ENCODE data around the gene ACAD9.

DNA sequence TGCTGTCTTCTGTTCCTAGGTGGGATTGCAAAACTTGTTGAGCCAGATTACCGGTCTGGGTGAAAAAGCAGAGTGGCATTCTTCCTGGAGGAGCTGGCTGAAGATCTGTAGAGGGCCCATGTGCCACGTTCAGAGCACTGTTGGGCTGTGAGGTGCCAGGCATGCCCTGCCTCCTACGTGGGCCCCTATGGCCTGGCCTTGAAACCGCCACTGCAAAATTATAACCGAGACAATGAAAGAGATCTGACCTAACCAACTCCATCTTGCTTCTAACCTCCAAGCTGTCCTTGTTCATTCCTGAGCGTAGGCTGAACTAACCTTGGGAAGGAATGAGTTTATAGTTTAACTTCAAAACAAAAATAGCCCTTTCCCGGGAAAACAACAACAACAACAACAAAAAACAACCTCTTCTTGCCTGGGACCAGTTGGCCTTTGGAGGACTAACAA is 1.4 kb upstream of the ACAD9 start:
- TF ChIP-seq, protein P1, sequence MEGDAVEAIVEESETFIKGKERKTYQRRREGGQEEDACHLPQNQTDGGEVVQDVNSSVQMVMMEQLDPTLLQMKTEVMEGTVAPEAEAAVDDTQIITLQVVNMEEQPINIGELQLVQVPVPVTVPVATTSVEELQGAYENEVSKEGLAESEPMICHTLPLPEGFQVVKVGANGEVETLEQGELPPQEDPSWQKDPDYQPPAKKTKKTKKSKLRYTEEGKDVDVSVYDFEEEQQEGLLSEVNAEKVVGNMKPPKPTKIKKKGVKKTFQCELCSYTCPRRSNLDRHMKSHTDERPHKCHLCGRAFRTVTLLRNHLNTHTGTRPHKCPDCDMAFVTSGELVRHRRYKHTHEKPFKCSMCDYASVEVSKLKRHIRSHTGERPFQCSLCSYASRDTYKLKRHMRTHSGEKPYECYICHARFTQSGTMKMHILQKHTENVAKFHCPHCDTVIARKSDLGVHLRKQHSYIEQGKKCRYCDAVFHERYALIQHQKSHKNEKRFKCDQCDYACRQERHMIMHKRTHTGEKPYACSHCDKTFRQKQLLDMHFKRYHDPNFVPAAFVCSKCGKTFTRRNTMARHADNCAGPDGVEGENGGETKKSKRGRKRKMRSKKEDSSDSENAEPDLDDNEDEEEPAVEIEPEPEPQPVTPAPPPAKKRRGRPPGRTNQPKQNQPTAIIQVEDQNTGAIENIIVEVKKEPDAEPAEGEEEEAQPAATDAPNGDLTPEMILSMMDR (conservative IDR thresholded peaks at IDR 0.05 in 1 of 2, IDR thresholded peaks at IDR 0.05 in 1 of 2; ENCODE audit: extremely low read depth in 1 of 2, insufficient read depth in 1 of 2, low read depth in 1 of 2, low read length in 2 of 2) = no peak
- no peak for TF ChIP-seq EZH2 (IDR thresholded peaks at IDR 0.05; ENCODE audit: borderline replicate concordance, low read length)

Measured in mammary epithelial cell (primary cell).